GM12878 (cell line): ENCODE results near the gene KRTAP10-3. TPM values are rescaled to one million over a fixed set of nuclear protein-coding genes. Genes with fewer than 3 reads are reported as not detected.

Experiments used
- ATAC-seq: fragments of 200-7000 bp; cut with Tn5 transposase; 3 replicates; pipeline ENCODE4 v1.9.1; 2020; ENCODE audit warnings: mild to moderate bottlenecking, moderate library complexity
- BruUV-seq: library from RNA; stranded (reverse); fragments of 400-500 nt; replicated peaks from 2 replicates; lab custom pipeline; 2021; lab: Mats Ljungman, UMichigan
- CTCF ChIA-PET: fragments of 300-600 bp; sonication (Branson Sonifier 250); formaldehyde crosslinking; extraction: SDS; loops from one replicate; lab custom pipeline; 2021; ENCODE audit warnings: inconsistent platforms; lab: Yijun Ruan, JAX
- POLR2A ChIA-PET: fragments of 350-600 bp; formaldehyde crosslinking; extraction: SDS; loops from one replicate; lab custom pipeline; 2021; ENCODE audit warnings: inconsistent platforms; lab: Charles Lee
- RAD21 ChIA-PET: fragments of 300-600 bp; sonication (Branson Sonifier 250); formaldehyde crosslinking; loops from one replicate; lab custom pipeline; 2023; ENCODE audit warnings: antibody characterized with exemption; ENCODE audit not compliant: unreplicated experiment; lab: Charles Lee
- SMC1A ChIA-PET: fragments of 300-600 bp; sonication (Branson Sonifier 250); formaldehyde crosslinking; loops from one replicate; lab custom pipeline; 2023; ENCODE audit not compliant: unreplicated experiment, uncharacterized antibody; lab: Charles Lee
- DNase-seq: peaks from one replicate; pipeline ENCODE4 v3.0.0-alpha.2; 2011; ENCODE audit warnings: low read depth, low spot score
- FAIRE-seq: peaks from 3 replicates; lab custom pipeline; 2011; peaks lifted over from hg19 to GRCh38; lab: Jason Lieb, UNC
- H2AFZ ChIP-seq: 2 replicates; pipeline ENCODE4 v1.6.0; 2011; ENCODE audit warnings: low read depth, low read length, control low read depth; ENCODE audit not compliant: control insufficient read depth
- H3K27ac ChIP-seq: 2 replicates; pipeline ENCODE4 v1.5.1; 2011; ENCODE audit warnings: control low read depth; ENCODE audit not compliant: control insufficient read depth, insufficient read depth
- H3K27me3 ChIP-seq, 2 experiments: replicated peaks in 1 of 2; 2 replicates each; pipeline versions ENCODE4 v1.6.0 to v1.6.1; 2011; ENCODE audit warnings: low read length in 1 of 2; ENCODE audit not compliant: control insufficient read depth in 2 of 2, insufficient read depth in 2 of 2
- H3K36me3 ChIP-seq, 2 experiments: 2 replicates each; pipeline ENCODE4 v1.5.1; 2011; ENCODE audit warnings: low read length in 1 of 2; ENCODE audit not compliant: control insufficient read depth in 2 of 2, insufficient read depth in 2 of 2
- H3K4me1 ChIP-seq: 2 replicates; pipeline ENCODE4 v1.6.1; 2011; ENCODE audit warnings: mild to moderate bottlenecking, low read length, moderate library complexity, mixed read lengths; ENCODE audit not compliant: control insufficient read depth, insufficient read depth
- H3K4me2 ChIP-seq: 2 replicates; pipeline ENCODE4 v1.6.0; 2011; ENCODE audit warnings: control low read depth; ENCODE audit not compliant: control insufficient read depth, insufficient read depth
- H3K4me3 ChIP-seq: fragments of 200-600 bp; sonication (generic); 2 replicates; pipeline ENCODE4 v1.5.1; 2016
- H3K79me2 ChIP-seq: 2 replicates; pipeline ENCODE4 v1.6.0; 2011; ENCODE audit warnings: low read length; ENCODE audit not compliant: control insufficient read depth, insufficient read depth
- H3K9ac ChIP-seq: 2 replicates; pipeline ENCODE4 v1.8.0; 2011; ENCODE audit warnings: low read length, control low read depth, mixed read lengths; ENCODE audit not compliant: control insufficient read depth, insufficient read depth
- H3K9me3 ChIP-seq: replicated peaks from 3 replicates; pipeline ENCODE4 v1.5.1; 2011; ENCODE audit warnings: mild to moderate bottlenecking, low read length; ENCODE audit not compliant: control insufficient read depth, insufficient read depth
- H4K20me1 ChIP-seq: 2 replicates; pipeline ENCODE4 v1.6.0; 2011; ENCODE audit not compliant: control insufficient read depth, insufficient read depth
- BCL11A ChIP-seq: IDR thresholded peaks from 2 replicates; pipeline ENCODE4 v1.6.1; 2011; ENCODE audit warnings: low read depth, low read length
- CREM ChIP-seq: IDR thresholded peaks from 2 replicates; pipeline ENCODE4 v1.6.1; 2014; ENCODE audit warnings: antibody characterized with exemption, low read depth
- DPF2 ChIP-seq: fragments of 450-650 bp; IDR thresholded peaks from 2 replicates; pipeline ENCODE4 v1.6.1; 2017; ENCODE audit warnings: mild to moderate bottlenecking
- FOXK2 ChIP-seq: fragments of 450-650 bp; IDR thresholded peaks from 2 replicates; pipeline ENCODE4 v1.6.1; 2017; ENCODE audit warnings: mild to moderate bottlenecking, moderate library complexity
- NR2F1 ChIP-seq: fragments of 450-650 bp; conservative IDR thresholded peaks from 2 replicates; pipeline ENCODE4 v1.6.1; 2017; ENCODE audit warnings: mild to moderate bottlenecking
- PAX5 ChIP-seq: IDR thresholded peaks from 2 replicates; pipeline ENCODE4 v1.6.1; 2011; ENCODE audit warnings: low read depth, low read length, borderline replicate concordance
- POLR2AphosphoS2 ChIP-seq: IDR thresholded peaks from 2 replicates; pipeline ENCODE4 v1.6.1; 2011; ENCODE audit warnings: low read depth, mild to moderate bottlenecking, low read length, improper control_type of control experiment, moderate library complexity
- SUPT20H ChIP-seq: IDR thresholded peaks from 2 replicates; pipeline ENCODE4 v1.6.1; 2011; ENCODE audit warnings: low read depth, mild to moderate bottlenecking, low read length, moderate library complexity, borderline replicate concordance; ENCODE audit not compliant: control insufficient read depth
- WGBS: methylation state at CpG from one replicate; pipeline ENCODE4 v1.1.6; 2016; ENCODE audit warnings: low lambda C conversion rate; ENCODE audit not compliant: insufficient replicate concordance, insufficient coverage; ENCODE audit errors: missing lambda C conversion rate; 5-methylcytosine and 5-hydroxymethylcytosine counted together
- in situ Hi-C: fragments of 300-500 bp; cut with MboI; formaldehyde crosslinking; loops from 9 replicates; pipeline ENCODE4 v1.14.3; 2018; ENCODE audit warnings: mixed read lengths
- intact Hi-C: fragments of 100-400 bp; cut with micrococcal nuclease; formaldehyde crosslinking; loops from one replicate; pipeline ENCODE4 v1.14.2; 2022; ENCODE audit not compliant: unreplicated experiment
- polyA plus RNA-seq, 11 experiments: library from polyadenylated mRNA; depleted of rRNA in 4 of 11; unstranded in 6 of 11; stranded (reverse) in 5 of 11; fragments of >200 nt; fragmentation: Nextera tagmentation in 4 of 11; fragmentation: Illumina TruSeq in 1 of 11; extraction: Ambion mirVana in 4 of 11; extraction: Trizol in 1 of 11; gene quantifications; 1 replicate in 1 of 11; 2 replicates in 10 of 11; pipeline versions ENCODE4 v1.2.1 to v1.2.3, GENCODE V29; 2011 to 2016; ENCODE audit warnings: inconsistent platforms in 2 of 11, missing spikeins in 2 of 11, low read depth in 1 of 11
- total RNA-seq, 4 experiments: library from RNA; depleted of rRNA in 3 of 4; stranded (reverse); fragments of >200 nt in 3 of 4; fragmentation: Illumina TruSeq in 1 of 4; extraction: Trizol in 1 of 4; gene quantifications; 2 replicates each; pipeline versions ENCODE4 v1.2.1 to v1.2.3, GENCODE V29; 2013 to 2021
- TF ChIP-seq, protein P1 (sequence below): fragments of 450-650 bp; IDR thresholded peaks from 2 replicates; pipeline ENCODE4 v1.6.1; 2016; ENCODE audit warnings: mild to moderate bottlenecking
- TF ChIP-seq, protein P2 (sequence below): fragments of 450-650 bp; IDR thresholded peaks from 2 replicates; pipeline ENCODE4 v1.6.1; 2014; ENCODE audit warnings: mild to moderate bottlenecking
- TF ChIP-seq, protein P3 (sequence below): IDR thresholded peaks from 2 replicates; pipeline ENCODE4 v1.6.1; 2011; ENCODE audit warnings: borderline replicate concordance, low read depth, mild to moderate bottlenecking, moderate library complexity, mixed read lengths, low read length; ENCODE audit not compliant: insufficient read depth; ENCODE audit errors: extremely low read length
- TF ChIP-seq, protein P4 (sequence below): IDR thresholded peaks from 2 replicates; pipeline ENCODE4 v1.6.1; 2012; ENCODE audit warnings: improper control_type of control experiment, low read depth, low read length; ENCODE audit not compliant: insufficient replicate concordance

Gene KRTAP10-3
- total and polyA plus RNA-seq, 10 of the 15 experiments (the other 5 are each of a cell fraction or from before 2014, with no cell fraction given), result not detected

DNA sequence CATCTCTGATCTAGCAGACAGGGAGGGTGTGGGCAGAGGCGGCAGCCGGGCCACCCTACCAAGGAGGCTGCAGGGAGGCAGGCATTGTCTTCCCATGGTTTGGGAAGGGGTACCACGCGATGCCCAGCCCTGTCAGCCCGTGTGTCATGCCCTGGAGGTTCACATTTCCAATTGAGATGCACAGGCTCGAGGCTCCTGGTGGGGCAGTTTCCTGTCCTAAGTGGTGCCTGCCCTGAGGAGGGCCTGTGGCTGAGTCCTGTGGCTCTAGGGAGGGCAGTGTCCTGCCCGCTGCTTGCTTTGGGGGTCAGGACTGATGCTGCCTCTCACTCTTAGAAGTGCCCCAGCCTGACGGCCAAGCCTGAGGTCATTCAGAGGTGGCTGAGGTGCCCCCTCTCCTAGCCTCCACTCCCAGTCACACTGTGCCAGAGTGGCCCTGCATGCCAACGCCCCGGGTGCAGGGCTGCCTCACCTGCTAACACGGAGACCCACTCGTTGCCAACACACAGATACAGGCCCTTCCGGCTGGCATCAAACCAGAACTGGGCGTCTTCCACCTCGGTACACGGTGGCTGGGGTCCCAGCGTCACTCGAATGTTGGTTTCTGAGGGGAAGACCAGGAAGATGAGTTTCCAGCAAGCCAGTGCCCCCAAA is 30.5 kb downstream of the KRTAP10-3 start (continued):
- no peak for TF ChIP-seq NR2F1
- TF ChIP-seq POLR2AphosphoS2, result no peak
- TF ChIP-seq, protein P1, sequence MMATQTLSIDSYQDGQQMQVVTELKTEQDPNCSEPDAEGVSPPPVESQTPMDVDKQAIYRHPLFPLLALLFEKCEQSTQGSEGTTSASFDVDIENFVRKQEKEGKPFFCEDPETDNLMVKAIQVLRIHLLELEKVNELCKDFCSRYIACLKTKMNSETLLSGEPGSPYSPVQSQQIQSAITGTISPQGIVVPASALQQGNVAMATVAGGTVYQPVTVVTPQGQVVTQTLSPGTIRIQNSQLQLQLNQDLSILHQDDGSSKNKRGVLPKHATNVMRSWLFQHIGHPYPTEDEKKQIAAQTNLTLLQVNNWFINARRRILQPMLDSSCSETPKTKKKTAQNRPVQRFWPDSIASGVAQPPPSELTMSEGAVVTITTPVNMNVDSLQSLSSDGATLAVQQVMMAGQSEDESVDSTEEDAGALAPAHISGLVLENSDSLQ, result no peak
- no peak for TF ChIP-seq PAX5
- TF ChIP-seq, protein P2, sequence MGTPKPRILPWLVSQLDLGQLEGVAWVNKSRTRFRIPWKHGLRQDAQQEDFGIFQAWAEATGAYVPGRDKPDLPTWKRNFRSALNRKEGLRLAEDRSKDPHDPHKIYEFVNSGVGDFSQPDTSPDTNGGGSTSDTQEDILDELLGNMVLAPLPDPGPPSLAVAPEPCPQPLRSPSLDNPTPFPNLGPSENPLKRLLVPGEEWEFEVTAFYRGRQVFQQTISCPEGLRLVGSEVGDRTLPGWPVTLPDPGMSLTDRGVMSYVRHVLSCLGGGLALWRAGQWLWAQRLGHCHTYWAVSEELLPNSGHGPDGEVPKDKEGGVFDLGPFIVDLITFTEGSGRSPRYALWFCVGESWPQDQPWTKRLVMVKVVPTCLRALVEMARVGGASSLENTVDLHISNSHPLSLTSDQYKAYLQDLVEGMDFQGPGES, result no peak
- no peak for TF ChIP-seq SUPT20H

DNA sequence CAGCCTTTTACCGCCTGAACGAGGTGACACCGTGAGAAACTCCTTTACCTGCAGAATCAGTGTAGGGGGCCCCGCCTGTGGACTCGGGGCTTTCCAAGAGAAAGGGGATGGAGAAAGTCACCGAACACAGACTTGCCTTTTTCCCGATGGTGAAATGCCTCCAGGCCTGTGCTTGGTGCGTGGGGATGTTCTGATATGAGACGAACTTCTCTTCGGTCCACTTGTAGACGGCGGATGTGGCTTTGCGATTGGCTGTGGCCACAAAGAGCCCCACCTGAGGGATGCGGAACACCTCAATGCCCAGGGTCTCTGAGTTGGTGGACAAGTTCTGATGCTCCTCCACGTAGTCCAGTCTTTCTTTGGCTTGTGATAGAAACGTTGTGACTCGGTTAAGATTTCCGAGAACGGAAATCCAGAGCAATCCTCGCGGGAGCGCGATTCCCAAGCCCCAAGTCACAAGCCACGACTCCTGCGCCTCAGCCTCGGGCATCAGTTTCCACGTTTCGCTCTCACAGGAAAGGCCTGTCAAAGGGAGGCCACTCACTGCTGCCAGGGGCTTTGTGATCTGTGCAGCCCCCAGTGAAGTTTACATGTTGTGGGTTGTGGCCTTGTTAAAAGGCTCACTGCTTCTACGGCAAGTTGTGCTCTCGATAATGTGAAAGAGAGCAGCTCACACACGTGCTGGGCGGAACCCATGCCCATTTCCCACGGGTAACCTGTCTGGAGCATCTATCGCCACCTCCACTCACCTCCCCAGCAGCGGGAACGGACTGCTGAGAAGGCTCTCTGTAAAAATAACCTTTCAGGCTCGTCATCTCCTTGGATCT is 31.2 kb downstream of the KRTAP10-3 start:
- intact Hi-C loops (no loop called here), in situ Hi-C loops (no loop called here)
- no peak for ATAC-seq
- Histone ChIP-seq H2AFZ (no peak overlapping the region), H3K4me3 (no peak overlapping the region), H3K36me3 (no peaks in the 10 kb centered on the region), H3K4me2 (no peak overlapping the region), H3K4me1 (no peaks in the 10 kb centered on the region), H3K27ac (no peak overlapping the region)
- no peak for FAIRE-seq
- CTCF ChIA-PET, result no interaction called here
- WGBS, result 53% methylated on average over 37 of the region's 37 CpGs
- BruUV-seq, result no TSS peak
- TF ChIP-seq, protein P3, sequence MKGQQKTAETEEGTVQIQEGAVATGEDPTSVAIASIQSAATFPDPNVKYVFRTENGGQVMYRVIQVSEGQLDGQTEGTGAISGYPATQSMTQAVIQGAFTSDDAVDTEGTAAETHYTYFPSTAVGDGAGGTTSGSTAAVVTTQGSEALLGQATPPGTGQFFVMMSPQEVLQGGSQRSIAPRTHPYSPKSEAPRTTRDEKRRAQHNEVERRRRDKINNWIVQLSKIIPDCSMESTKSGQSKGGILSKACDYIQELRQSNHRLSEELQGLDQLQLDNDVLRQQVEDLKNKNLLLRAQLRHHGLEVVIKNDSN, result no peak
- no peak for TF ChIP-seq BCL11A
- no peak for TF ChIP-seq FOXK2
- TF ChIP-seq DPF2, result no peak
- TF ChIP-seq, protein P4, sequence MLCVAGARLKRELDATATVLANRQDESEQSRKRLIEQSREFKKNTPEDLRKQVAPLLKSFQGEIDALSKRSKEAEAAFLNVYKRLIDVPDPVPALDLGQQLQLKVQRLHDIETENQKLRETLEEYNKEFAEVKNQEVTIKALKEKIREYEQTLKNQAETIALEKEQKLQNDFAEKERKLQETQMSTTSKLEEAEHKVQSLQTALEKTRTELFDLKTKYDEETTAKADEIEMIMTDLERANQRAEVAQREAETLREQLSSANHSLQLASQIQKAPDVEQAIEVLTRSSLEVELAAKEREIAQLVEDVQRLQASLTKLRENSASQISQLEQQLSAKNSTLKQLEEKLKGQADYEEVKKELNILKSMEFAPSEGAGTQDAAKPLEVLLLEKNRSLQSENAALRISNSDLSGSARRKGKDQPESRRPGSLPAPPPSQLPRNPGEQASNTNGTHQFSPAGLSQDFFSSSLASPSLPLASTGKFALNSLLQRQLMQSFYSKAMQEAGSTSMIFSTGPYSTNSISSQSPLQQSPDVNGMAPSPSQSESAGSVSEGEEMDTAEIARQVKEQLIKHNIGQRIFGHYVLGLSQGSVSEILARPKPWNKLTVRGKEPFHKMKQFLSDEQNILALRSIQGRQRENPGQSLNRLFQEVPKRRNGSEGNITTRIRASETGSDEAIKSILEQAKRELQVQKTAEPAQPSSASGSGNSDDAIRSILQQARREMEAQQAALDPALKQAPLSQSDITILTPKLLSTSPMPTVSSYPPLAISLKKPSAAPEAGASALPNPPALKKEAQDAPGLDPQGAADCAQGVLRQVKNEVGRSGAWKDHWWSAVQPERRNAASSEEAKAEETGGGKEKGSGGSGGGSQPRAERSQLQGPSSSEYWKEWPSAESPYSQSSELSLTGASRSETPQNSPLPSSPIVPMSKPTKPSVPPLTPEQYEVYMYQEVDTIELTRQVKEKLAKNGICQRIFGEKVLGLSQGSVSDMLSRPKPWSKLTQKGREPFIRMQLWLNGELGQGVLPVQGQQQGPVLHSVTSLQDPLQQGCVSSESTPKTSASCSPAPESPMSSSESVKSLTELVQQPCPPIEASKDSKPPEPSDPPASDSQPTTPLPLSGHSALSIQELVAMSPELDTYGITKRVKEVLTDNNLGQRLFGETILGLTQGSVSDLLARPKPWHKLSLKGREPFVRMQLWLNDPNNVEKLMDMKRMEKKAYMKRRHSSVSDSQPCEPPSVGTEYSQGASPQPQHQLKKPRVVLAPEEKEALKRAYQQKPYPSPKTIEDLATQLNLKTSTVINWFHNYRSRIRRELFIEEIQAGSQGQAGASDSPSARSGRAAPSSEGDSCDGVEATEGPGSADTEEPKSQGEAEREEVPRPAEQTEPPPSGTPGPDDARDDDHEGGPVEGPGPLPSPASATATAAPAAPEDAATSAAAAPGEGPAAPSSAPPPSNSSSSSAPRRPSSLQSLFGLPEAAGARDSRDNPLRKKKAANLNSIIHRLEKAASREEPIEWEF, result no peak
- TF ChIP-seq PAX5, result no peak
- no peak for TF ChIP-seq CREM
- TF ChIP-seq, all 136 proteins: peak for 0
- no peak overlapping the region for H3K9ac ChIP-seq
- H3K27me3 ChIP-seq, result no peaks in the 10 kb centered on the region
- SMC1A ChIA-PET, result no interaction called here
- RAD21 ChIA-PET, result no interaction called here
- POLR2A ChIA-PET, result no interaction called here
- no peaks in the 10 kb centered on the region for H3K79me2 ChIP-seq
- no peak for DNase-seq
- H4K20me1 ChIP-seq, result no peaks in the 10 kb centered on the region
- no peaks in the 10 kb centered on the region; the same call in 2 of the 3 replicates for H3K9me3 ChIP-seq
